ENCODE results near the gene SERBP1.
"Not testable (repeated sequence)": the region's sequence is repeated elsewhere in the genome, so short reads cannot be mapped to it uniquely, and the experiment has no call there.

The SERBP1 gene

DNA sequence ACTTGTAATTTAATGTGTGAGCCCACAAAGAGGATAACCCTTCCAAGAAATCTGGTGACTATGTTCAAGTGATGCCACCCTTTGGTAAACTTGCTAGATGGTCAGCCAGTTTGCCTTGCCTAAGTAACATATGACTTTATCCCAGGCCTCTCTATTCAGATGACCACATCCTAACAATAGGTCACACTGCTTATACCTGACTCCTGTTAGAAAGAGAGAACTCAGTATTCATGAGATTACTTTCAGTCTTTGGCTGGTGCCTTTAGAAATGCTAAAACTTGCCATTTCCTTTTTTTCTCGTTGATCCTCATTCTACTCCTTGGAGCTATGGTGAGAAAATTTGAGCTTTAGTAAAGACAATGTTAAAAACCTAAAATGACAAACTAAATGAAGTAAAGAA lies 28.5 kb upstream of the SERBP1 start:
- no peak overlapping the region for H3K4me2 ChIP-seq (ENCODE audit: low read length)
- H3K36me3 ChIP-seq (ENCODE audit: control insufficient read depth, insufficient read depth, low read length): no peaks in the 10 kb centered on the region
- H3K27me3 ChIP-seq (ENCODE audit: control insufficient read depth, insufficient read depth, low read length): no peaks in the 10 kb centered on the region
- H2AFZ ChIP-seq: no peak overlapping the region
- no peaks in the 10 kb centered on the region for H3K9me3 ChIP-seq (ENCODE audit: control insufficient read depth, low read length)
- no peaks in the 10 kb centered on the region for H3K79me2 ChIP-seq
- H3K27ac ChIP-seq: no peak overlapping the region
- no peak overlapping the region for H3K9ac ChIP-seq
- no peaks in the 10 kb centered on the region for H3K4me1 ChIP-seq
- H3K4me3 ChIP-seq (ENCODE audit: low read depth, low read length): no peak overlapping the region
- TF ChIP-seq, protein P1, sequence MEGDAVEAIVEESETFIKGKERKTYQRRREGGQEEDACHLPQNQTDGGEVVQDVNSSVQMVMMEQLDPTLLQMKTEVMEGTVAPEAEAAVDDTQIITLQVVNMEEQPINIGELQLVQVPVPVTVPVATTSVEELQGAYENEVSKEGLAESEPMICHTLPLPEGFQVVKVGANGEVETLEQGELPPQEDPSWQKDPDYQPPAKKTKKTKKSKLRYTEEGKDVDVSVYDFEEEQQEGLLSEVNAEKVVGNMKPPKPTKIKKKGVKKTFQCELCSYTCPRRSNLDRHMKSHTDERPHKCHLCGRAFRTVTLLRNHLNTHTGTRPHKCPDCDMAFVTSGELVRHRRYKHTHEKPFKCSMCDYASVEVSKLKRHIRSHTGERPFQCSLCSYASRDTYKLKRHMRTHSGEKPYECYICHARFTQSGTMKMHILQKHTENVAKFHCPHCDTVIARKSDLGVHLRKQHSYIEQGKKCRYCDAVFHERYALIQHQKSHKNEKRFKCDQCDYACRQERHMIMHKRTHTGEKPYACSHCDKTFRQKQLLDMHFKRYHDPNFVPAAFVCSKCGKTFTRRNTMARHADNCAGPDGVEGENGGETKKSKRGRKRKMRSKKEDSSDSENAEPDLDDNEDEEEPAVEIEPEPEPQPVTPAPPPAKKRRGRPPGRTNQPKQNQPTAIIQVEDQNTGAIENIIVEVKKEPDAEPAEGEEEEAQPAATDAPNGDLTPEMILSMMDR (IDR thresholded peaks at IDR 0.05): no peak

- no peak overlapping the region for H3K27ac ChIP-seq
- H2AFZ ChIP-seq: no peak overlapping the region
- TF ChIP-seq, protein P1 (IDR thresholded peaks at IDR 0.05): no peak
- H3K9me3 ChIP-seq (ENCODE audit: control insufficient read depth, low read length): no peaks in the 10 kb centered on the region
- H3K27me3 ChIP-seq (ENCODE audit: control insufficient read depth, insufficient read depth, low read length): no peaks in the 10 kb centered on the region
- H3K9ac ChIP-seq: no peak overlapping the region
- H3K79me2 ChIP-seq: no peaks in the 10 kb centered on the region
- no peak overlapping the region for H3K4me2 ChIP-seq (ENCODE audit: low read length)
- peaks cover 5% of the 10 kb centered on the region for H3K4me1 ChIP-seq
- H3K36me3 ChIP-seq (ENCODE audit: control insufficient read depth, insufficient read depth, low read length): no peaks in the 10 kb centered on the region
- no peak overlapping the region for H3K4me3 ChIP-seq (ENCODE audit: low read depth, low read length)
Observed at GRCh38 chr1:67457247-67457646, 27.0 kb upstream of the SERBP1 start.

DNA sequence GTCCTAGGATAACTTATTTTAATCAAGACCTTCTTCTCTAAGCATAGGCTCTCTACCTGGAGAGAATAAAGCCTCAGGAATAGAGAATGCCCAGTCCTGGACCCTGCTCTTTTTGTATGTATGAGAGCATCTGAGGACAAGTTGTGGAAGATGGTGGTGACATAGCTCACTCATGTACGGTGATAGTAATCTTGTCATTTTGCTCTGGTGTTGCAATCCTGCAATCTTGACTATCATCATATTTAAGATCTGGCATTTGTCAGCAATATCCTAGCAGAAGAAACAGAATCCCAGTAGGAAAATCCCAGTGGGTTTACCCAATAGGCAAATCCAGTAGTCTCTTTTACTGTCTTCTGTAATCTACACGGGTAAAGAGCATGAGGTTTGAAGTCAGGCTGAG lies 21.6 kb upstream of the SERBP1 start:
- H3K4me2 ChIP-seq (ENCODE audit: low read length): peak overlapping the region; percentile 25

DNA sequence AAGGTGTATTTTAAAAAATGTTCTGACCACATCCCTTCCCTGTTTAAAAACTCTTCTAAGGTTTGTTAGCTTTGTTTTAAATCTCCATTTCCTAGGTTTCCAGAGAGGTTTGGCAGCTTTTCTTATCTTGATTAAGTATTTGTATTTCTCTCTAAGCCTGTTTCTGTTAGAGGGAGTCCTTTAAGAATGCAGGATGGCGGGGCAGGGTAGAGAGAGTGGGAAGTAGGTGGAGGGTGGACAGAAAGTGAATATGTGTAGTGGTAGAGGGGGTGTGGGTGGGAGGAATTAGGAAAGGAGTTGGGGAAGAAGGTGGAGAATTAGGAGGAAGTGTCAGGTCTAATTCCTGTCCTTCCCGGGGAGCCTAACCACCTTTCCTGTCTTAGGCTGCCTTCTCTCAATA lies 21.2 kb upstream of the SERBP1 start:
- Histone ChIP-seq H3K4me2 (ENCODE audit: low read length) (peak overlapping the region; percentile 25), H2AFZ (peak overlapping the region; percentile 64), H3K79me2 (no peaks in the 10 kb centered on the region), H3K9me3 (ENCODE audit: control insufficient read depth, low read length) (no peaks in the 10 kb centered on the region), H3K4me1 (peaks cover 9% of the 10 kb centered on the region), H3K4me3 (ENCODE audit: low read depth, low read length) (peak overlapping the region; percentile 25), H3K36me3 (ENCODE audit: control insufficient read depth, insufficient read depth, low read length) (no peaks in the 10 kb centered on the region), H3K27ac (peak overlapping the region; percentile 85), H3K27me3 (ENCODE audit: control insufficient read depth, insufficient read depth, low read length) (no peaks in the 10 kb centered on the region), H3K9ac (no peak overlapping the region)
- TF ChIP-seq, protein P1 (IDR thresholded peaks at IDR 0.05): no peak

More for the DNA sequence above, 21.6 kb upstream of the SERBP1 start:
- H3K27ac ChIP-seq: peak overlapping the region; percentile 85
- H3K27me3 ChIP-seq (ENCODE audit: control insufficient read depth, insufficient read depth, low read length): no peaks in the 10 kb centered on the region
- H3K4me3 ChIP-seq (ENCODE audit: low read depth, low read length): peak overlapping the region; percentile 25
- no peak overlapping the region for H3K9ac ChIP-seq
- no peaks in the 10 kb centered on the region for H3K79me2 ChIP-seq
- H3K36me3 ChIP-seq (ENCODE audit: control insufficient read depth, insufficient read depth, low read length): no peaks in the 10 kb centered on the region
- no peaks in the 10 kb centered on the region for H3K9me3 ChIP-seq (ENCODE audit: control insufficient read depth, low read length)
- H3K4me1 ChIP-seq: peaks cover 5% of the 10 kb centered on the region
- peak overlapping the region; percentile 64 for H2AFZ ChIP-seq
- TF ChIP-seq, protein P1 (IDR thresholded peaks at IDR 0.05): no peak

DNA sequence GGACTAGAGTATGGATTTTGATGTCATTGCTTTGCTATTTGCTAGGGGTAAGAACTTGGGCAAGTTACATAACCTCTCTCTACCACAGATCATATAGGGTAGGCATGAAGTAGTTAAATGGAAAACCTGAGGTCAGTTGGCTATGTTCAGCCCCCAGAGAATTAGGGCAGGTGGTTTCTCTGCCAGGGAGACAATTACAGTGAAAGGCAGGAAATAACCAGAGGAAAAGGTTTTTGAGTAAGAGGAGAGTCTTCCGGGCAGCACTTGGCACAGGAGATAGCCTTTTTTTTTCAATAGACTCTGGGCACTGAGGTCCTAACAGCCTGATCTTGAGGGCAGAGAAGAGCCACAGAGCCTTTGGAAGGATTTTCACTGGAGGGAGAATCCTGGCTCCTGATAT lies 16.7 kb upstream of the SERBP1 start:
- H3K27me3 ChIP-seq (ENCODE audit: control insufficient read depth, insufficient read depth, low read length): no peaks in the 10 kb centered on the region
- no peak overlapping the region for H2AFZ ChIP-seq
- peaks cover 5% of the 10 kb centered on the region for H3K4me1 ChIP-seq
- no peaks in the 10 kb centered on the region for H3K79me2 ChIP-seq
- no peak overlapping the region for H3K4me3 ChIP-seq (ENCODE audit: low read depth, low read length)
- H3K36me3 ChIP-seq (ENCODE audit: control insufficient read depth, insufficient read depth, low read length): no peaks in the 10 kb centered on the region
- H3K4me2 ChIP-seq (ENCODE audit: low read length): no peak overlapping the region
- H3K9me3 ChIP-seq (ENCODE audit: control insufficient read depth, low read length): no peaks in the 10 kb centered on the region
- TF ChIP-seq, protein P1 (IDR thresholded peaks at IDR 0.05): no peak
- no peak overlapping the region for H3K9ac ChIP-seq
- H3K27ac ChIP-seq: peak overlapping the region; percentile 19

DNA sequence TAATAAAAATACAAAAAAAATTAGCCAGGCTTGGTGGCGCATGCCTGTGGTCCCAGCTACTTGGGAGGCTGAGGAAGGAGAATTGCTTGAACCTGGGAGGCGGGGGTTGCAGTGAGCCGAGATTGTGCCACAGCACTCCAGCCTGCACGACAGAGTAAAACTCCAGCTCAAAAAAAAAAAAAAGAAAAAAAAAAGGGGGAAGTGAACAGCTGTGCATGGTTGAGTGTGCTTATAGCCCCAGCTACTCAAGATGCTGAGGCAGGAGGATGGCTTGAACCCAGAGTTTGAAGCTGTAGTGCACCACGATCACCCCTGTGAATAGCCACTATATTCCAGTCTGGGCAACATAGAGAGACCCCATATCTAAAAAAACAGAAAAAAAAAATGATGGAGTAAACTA lies 15.8 kb upstream of the SERBP1 start:
- not testable (repeated sequence) for H2AFZ ChIP-seq; H3K27me3 ChIP-seq (ENCODE audit: control insufficient read depth, insufficient read depth, low read length); H3K9me3 ChIP-seq (ENCODE audit: control insufficient read depth, low read length); H3K27ac ChIP-seq; H3K79me2 ChIP-seq; H3K4me2 ChIP-seq (ENCODE audit: low read length); H3K4me1 ChIP-seq; H3K36me3 ChIP-seq (ENCODE audit: control insufficient read depth, insufficient read depth, low read length); H3K9ac ChIP-seq; H3K4me3 ChIP-seq (ENCODE audit: low read depth, low read length)
